Measurements from ENCODE around the gene UGT1A8. TPM values are rescaled to one million over a fixed set of nuclear protein-coding genes. Genes with fewer than 3 reads are reported as not detected.

UGT1A8 gene
- total RNA-seq, 1 experiment from 2014 or later = not detected

- no peaks in the 10 kb centered on the region for H3K27me3 Mint-ChIP-seq (ENCODE audit: insufficient read depth, unreplicated experiment)
- H3K4me3 Mint-ChIP-seq (ENCODE audit: unreplicated experiment) = no peak overlapping the region
- no peak for TF ChIP-seq CTCF (IDR thresholded peaks at IDR 0.05; ENCODE audit: unreplicated experiment)
- ChIA-PET POLR2A (no interaction called here), CTCF (interaction anchor here (0.6 kb wide), 1 partner anchor 282 kb away, joined by 3 read pairs; no protein-coding TSS in a partner anchor)
- no peak for DNase-seq (ENCODE audit: unreplicated experiment)
- no peaks in the 10 kb centered on the region for H3K36me3 Mint-ChIP-seq (ENCODE audit: insufficient read depth, unreplicated experiment)
- H3K4me1 Mint-ChIP-seq (ENCODE audit: insufficient read depth, unreplicated experiment) = no peaks in the 10 kb centered on the region
- BruUV-seq (replicated peaks) = no TSS peak
- H3K27ac Mint-ChIP-seq (ENCODE audit: low read depth, unreplicated experiment) = no peak overlapping the region
- no peaks in the 10 kb centered on the region for H3K9me3 Mint-ChIP-seq (ENCODE audit: unreplicated experiment)
- intact Hi-C loops (cut with micrococcal nuclease) = no loop called here
Measured at GRCh38 chr2:233822101-233822771, 204.8 kb downstream of the UGT1A8 start.

Other genes with a start within 250 kb of the UGT1A8 start
- gene USP40, start 50.9 kb upstream of the UGT1A8 start, total RNA-seq (2022) = 56.3 and 67.3 TPM in 2 replicates
- not detected in 2 replicates for gene UGT1A10, start 18.8 kb downstream of the UGT1A8 start, total RNA-seq (2022)
- gene UGT1A9, start 54.3 kb downstream of the UGT1A8 start, total RNA-seq (2022) = not detected in 2 replicates
- not detected in 2 replicates for gene UGT1A7, start 64.3 kb downstream of the UGT1A8 start, total RNA-seq (2022)
- gene UGT1A6, start 75.3 kb downstream of the UGT1A8 start, total RNA-seq (2022) = 0.79 TPM in 1 of 2 replicates, not detected in the other
- gene UGT1A5, start 95.3 kb downstream of the UGT1A8 start, total RNA-seq (2022) = not detected in 2 replicates
- 0.12 TPM in 1 of 2 replicates, not detected in the other for gene UGT1A4, start 101.1 kb downstream of the UGT1A8 start, total RNA-seq (2022)
- not detected in 2 replicates for gene UGT1A3, start 111.4 kb downstream of the UGT1A8 start, total RNA-seq (2022)
- gene UGT1A1, start 142.6 kb downstream of the UGT1A8 start, total RNA-seq (2022) = not detected in 2 replicates
- gene MROH2A, start 160.7 kb downstream of the UGT1A8 start, total RNA-seq (2022) = not detected in 2 replicates
- gene HJURP, start 236.9 kb downstream of the UGT1A8 start, total RNA-seq (2022) = 12.7 and 29.3 TPM in 2 replicates